DND-41 (cell line): ENCODE results near the gene C10orf120.

ENCODE experiments used
- EZH2 ChIP-seq: IDR thresholded peaks from 3 replicates; pipeline ENCODE4 v1.6.1; 2012; ENCODE audit warnings: borderline replicate concordance, low read depth, mild to moderate bottlenecking, moderate library complexity, low read length, inconsistent platforms; ENCODE audit not compliant: severe bottlenecking
- TF ChIP-seq, protein P1 (sequence below): IDR thresholded peaks from 2 replicates; pipeline ENCODE4 v1.5.1; 2012; ENCODE audit warnings: borderline replicate concordance, low read length, moderate library complexity, mild to moderate bottlenecking; ENCODE audit not compliant: poor library complexity, severe bottlenecking; ENCODE audit errors: extremely low read depth

DNA sequence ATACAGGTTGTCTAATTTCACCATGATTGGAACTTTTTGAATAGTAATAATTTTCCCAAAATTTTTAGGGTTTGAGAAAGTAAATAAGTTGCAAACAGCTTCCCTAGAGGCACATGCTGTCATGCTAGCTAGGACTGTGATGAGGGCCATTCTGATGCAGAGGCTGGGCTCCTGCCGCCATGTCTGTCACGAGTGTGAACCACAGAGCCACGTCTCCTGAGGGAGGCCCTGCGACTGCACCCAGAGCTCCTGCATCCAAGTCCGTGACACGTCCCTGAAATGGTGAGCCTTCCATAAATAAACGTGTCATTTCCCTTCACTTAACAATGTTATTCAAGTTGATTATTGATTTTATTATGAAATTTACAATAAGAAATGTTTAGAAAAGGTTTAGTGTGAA, 40.0 kb downstream of the C10orf120 start:
- TF ChIP-seq, protein P1, sequence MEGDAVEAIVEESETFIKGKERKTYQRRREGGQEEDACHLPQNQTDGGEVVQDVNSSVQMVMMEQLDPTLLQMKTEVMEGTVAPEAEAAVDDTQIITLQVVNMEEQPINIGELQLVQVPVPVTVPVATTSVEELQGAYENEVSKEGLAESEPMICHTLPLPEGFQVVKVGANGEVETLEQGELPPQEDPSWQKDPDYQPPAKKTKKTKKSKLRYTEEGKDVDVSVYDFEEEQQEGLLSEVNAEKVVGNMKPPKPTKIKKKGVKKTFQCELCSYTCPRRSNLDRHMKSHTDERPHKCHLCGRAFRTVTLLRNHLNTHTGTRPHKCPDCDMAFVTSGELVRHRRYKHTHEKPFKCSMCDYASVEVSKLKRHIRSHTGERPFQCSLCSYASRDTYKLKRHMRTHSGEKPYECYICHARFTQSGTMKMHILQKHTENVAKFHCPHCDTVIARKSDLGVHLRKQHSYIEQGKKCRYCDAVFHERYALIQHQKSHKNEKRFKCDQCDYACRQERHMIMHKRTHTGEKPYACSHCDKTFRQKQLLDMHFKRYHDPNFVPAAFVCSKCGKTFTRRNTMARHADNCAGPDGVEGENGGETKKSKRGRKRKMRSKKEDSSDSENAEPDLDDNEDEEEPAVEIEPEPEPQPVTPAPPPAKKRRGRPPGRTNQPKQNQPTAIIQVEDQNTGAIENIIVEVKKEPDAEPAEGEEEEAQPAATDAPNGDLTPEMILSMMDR: no peak
- TF ChIP-seq EZH2: no peak
